Measurements from ENCODE around the gene IRF1.

- no peak for TF ChIP-seq MAX (IDR thresholded peaks at IDR 0.05)
- no peak for TF ChIP-seq EP300 (IDR thresholded peaks at IDR 0.05; ENCODE audit: borderline replicate concordance)
- TF ChIP-seq TAF1 (IDR thresholded peaks at IDR 0.05; ENCODE audit: low read depth), result no peak
- no peak for TF ChIP-seq YY1 (IDR thresholded peaks at IDR 0.05; ENCODE audit: low read depth)
- no peak for TF ChIP-seq USF1 (IDR thresholded peaks at IDR 0.05)
- no peak for TF ChIP-seq REST (IDR thresholded peaks at IDR 0.05; ENCODE audit: low read depth)
- TF ChIP-seq FOXM1 (IDR thresholded peaks at IDR 0.05; ENCODE audit: borderline replicate concordance, low read depth), result no peak
- TF ChIP-seq EGR1 (IDR thresholded peaks at IDR 0.05), result no peak
- TF ChIP-seq RAD21 (IDR thresholded peaks at IDR 0.05; ENCODE audit: low read depth), result no peak
These were observed 25.4 kb downstream of the IRF1 start for GRCh38 chr5:132465059-132465707.
